PFSK-1 (cell line): Measurements from ENCODE around the gene PLCD4.

Source experiments
- FOXP2 ChIP-seq: optimal IDR thresholded peaks from 2 replicates; pipeline ENCODE3; 2011; ENCODE audit warnings: borderline replicate concordance, control low read depth, inconsistent platforms; ENCODE audit not compliant: insufficient read depth; ENCODE audit errors: extremely low read length, extremely low read depth
- POLR2AphosphoS5 ChIP-seq: IDR thresholded peaks from 2 replicates; pipeline ENCODE4 v1.6.1; 2012; ENCODE audit warnings: low read depth, mild to moderate bottlenecking, control low read depth, low read length, moderate library complexity
- SIN3A ChIP-seq: IDR thresholded peaks from 2 replicates; pipeline ENCODE4 v1.6.1; 2012; ENCODE audit warnings: mild to moderate bottlenecking, low read length, moderate library complexity, borderline replicate concordance; ENCODE audit not compliant: insufficient read depth
- TAF1 ChIP-seq: IDR thresholded peaks from 2 replicates; pipeline ENCODE4 v1.6.1; 2012; ENCODE audit warnings: low read length, control low read depth, borderline replicate concordance; ENCODE audit not compliant: insufficient read depth
- TF ChIP-seq, protein P1 (sequence below), 2 experiments: IDR thresholded peaks; 2 replicates each; pipeline versions ENCODE4 v1.6.1 to v1.8.0; 2011 to 2012; ENCODE audit warnings: low read depth in 2 of 2, low read length in 2 of 2, control low read depth in 1 of 2, inconsistent platforms in 1 of 2, mild to moderate bottlenecking in 1 of 2, moderate library complexity in 1 of 2; ENCODE audit not compliant: insufficient read depth in 1 of 2

DNA sequence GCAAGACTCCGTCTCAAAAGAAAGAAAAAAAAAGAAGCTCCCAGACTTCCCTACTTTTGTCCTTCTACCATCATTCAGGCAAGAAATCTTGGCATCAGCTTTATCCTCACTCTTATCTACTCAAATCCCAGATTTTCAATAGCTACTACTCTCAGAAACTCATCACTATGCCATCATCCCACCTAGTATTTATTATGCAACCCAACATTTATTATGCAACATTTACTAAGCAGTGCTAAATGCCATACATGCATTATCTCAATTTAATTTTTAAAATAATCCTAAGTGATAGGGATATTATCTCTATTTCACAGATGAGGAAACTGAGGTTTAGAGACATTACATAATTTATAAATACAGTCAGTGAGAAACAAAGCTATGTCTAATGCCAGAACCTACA, 43.6 kb upstream of the PLCD4 start:
- TF ChIP-seq, protein P1, sequence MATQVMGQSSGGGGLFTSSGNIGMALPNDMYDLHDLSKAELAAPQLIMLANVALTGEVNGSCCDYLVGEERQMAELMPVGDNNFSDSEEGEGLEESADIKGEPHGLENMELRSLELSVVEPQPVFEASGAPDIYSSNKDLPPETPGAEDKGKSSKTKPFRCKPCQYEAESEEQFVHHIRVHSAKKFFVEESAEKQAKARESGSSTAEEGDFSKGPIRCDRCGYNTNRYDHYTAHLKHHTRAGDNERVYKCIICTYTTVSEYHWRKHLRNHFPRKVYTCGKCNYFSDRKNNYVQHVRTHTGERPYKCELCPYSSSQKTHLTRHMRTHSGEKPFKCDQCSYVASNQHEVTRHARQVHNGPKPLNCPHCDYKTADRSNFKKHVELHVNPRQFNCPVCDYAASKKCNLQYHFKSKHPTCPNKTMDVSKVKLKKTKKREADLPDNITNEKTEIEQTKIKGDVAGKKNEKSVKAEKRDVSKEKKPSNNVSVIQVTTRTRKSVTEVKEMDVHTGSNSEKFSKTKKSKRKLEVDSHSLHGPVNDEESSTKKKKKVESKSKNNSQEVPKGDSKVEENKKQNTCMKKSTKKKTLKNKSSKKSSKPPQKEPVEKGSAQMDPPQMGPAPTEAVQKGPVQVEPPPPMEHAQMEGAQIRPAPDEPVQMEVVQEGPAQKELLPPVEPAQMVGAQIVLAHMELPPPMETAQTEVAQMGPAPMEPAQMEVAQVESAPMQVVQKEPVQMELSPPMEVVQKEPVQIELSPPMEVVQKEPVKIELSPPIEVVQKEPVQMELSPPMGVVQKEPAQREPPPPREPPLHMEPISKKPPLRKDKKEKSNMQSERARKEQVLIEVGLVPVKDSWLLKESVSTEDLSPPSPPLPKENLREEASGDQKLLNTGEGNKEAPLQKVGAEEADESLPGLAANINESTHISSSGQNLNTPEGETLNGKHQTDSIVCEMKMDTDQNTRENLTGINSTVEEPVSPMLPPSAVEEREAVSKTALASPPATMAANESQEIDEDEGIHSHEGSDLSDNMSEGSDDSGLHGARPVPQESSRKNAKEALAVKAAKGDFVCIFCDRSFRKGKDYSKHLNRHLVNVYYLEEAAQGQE (IDR thresholded peaks at IDR 0.05; ENCODE audit: insufficient read depth in 1 of 2, low read depth in 2 of 2, low read length in 2 of 2): no peak
- TF ChIP-seq SIN3A (no peak), POLR2AphosphoS5 (no peak), TAF1 (no peak), FOXP2 (no peak)
